GM12801 (cell line): ENCODE data around the gene COX7B2.

Source experiments
- CTCF ChIP-seq: IDR thresholded peaks from one replicate; pipeline ENCODE4 v1.5.1; 2011; ENCODE audit warnings: control low read depth; ENCODE audit not compliant: insufficient read length; ENCODE audit errors: extremely low read depth

The COX7B2 gene

GRCh38 chr4:46819095-46819494, 90.0 kb downstream of the COX7B2 start:
- TF ChIP-seq CTCF: no peak

GRCh38 chr4:46818604-46819003, 90.4 kb downstream of the COX7B2 start:
- no peak for TF ChIP-seq CTCF

- TF ChIP-seq CTCF: no peak
Observed at GRCh38 chr4:46817806-46818205, 91.2 kb downstream of the COX7B2 start.

GRCh38 chr4:46804781-46805413, 104.1 kb downstream of the COX7B2 start:
- TF ChIP-seq CTCF: no peak

GRCh38 chr4:46793036-46793435, 116.0 kb downstream of the COX7B2 start:
- TF ChIP-seq CTCF: no peak

GRCh38 chr4:46781434-46782092, 127.5 kb downstream of the COX7B2 start:
- no peak for TF ChIP-seq CTCF

- TF ChIP-seq CTCF: no peak
Observed at GRCh38 chr4:46765465-46765864, 143.6 kb downstream of the COX7B2 start.

GRCh38 chr4:46730075-46730474, 179.0 kb downstream of the COX7B2 start:
- no peak for TF ChIP-seq CTCF
